IPS-18a (cell line): ENCODE data around the gene CPEB4.
A peak's percentile ranks its signal among the peaks of the same experiment; 100 is the strongest.

Experiments used
- H3K27ac ChIP-seq: one replicate; pipeline ENCODE4 v1.5.1; 2013; ENCODE audit warnings: low read length
- H3K27me3 ChIP-seq: one replicate; pipeline ENCODE4 v1.6.1; 2013; ENCODE audit warnings: mild to moderate bottlenecking, low read length; ENCODE audit not compliant: control insufficient read depth, insufficient read depth
- H3K36me3 ChIP-seq: one replicate; pipeline ENCODE4 v1.6.1; 2013; ENCODE audit warnings: low read depth, low read length; ENCODE audit not compliant: control insufficient read depth
- H3K4me1 ChIP-seq: one replicate; pipeline ENCODE4 v1.6.1; 2013; ENCODE audit warnings: low read depth, low read length; ENCODE audit not compliant: control insufficient read depth
- H3K4me3 ChIP-seq: one replicate; pipeline ENCODE4 v1.5.1; 2013; ENCODE audit warnings: low read length
- H3K9ac ChIP-seq: one replicate; pipeline ENCODE4 v1.6.1; 2013; ENCODE audit warnings: mild to moderate bottlenecking, low read length, moderate library complexity
- H3K9me3 ChIP-seq: one replicate; pipeline ENCODE4 v1.6.1; 2013; ENCODE audit warnings: low read depth, low read length; ENCODE audit not compliant: control insufficient read depth

CPEB4 gene

GRCh38 chr5:173909199-173909598, 21.1 kb downstream of the CPEB4 start:
- Histone ChIP-seq H3K4me3 (no peak overlapping the region), H3K36me3 (no peaks in the 10 kb centered on the region), H3K27ac (no peak overlapping the region), H3K9ac (no peak overlapping the region), H3K27me3 (no peaks in the 10 kb centered on the region), H3K9me3 (no peaks in the 10 kb centered on the region), H3K4me1 (peaks cover 5% of the 10 kb centered on the region)

GRCh38 chr5:173910215-173910614, 22.1 kb downstream of the CPEB4 start:
- H3K27ac ChIP-seq = no peak overlapping the region
- H3K4me3 ChIP-seq = no peak overlapping the region
- H3K27me3 ChIP-seq = no peaks in the 10 kb centered on the region
- H3K9ac ChIP-seq = no peak overlapping the region
- peaks cover 9% of the 10 kb centered on the region for H3K4me1 ChIP-seq
- H3K36me3 ChIP-seq = no peaks in the 10 kb centered on the region
- H3K9me3 ChIP-seq = no peaks in the 10 kb centered on the region

- Histone ChIP-seq H3K27me3 (no peaks in the 10 kb centered on the region), H3K4me1 (peaks cover 22% of the 10 kb centered on the region), H3K9ac (no peak overlapping the region), H3K4me3 (no peak overlapping the region), H3K9me3 (no peaks in the 10 kb centered on the region), H3K27ac (no peak overlapping the region), H3K36me3 (no peaks in the 10 kb centered on the region)
Observed at GRCh38 chr5:173911623-173912022, 23.5 kb downstream of the CPEB4 start.

- H3K9me3 ChIP-seq = no peaks in the 10 kb centered on the region
- no peak overlapping the region for H3K9ac ChIP-seq
- peak overlapping the region; percentile 34 for H3K27ac ChIP-seq
- no peaks in the 10 kb centered on the region for H3K27me3 ChIP-seq
- H3K4me1 ChIP-seq = peaks cover 35% of the 10 kb centered on the region
- no peak overlapping the region for H3K4me3 ChIP-seq
- H3K36me3 ChIP-seq = no peaks in the 10 kb centered on the region
Observed at GRCh38 chr5:173913686-173914321, 25.7 kb downstream of the CPEB4 start.

GRCh38 chr5:173915310-173916014, 27.3 kb downstream of the CPEB4 start:
- Histone ChIP-seq H3K36me3 (no peaks in the 10 kb centered on the region), H3K27me3 (no peaks in the 10 kb centered on the region), H3K27ac (peak overlapping the region; percentile 43), H3K4me3 (no peak overlapping the region), H3K9me3 (no peaks in the 10 kb centered on the region), H3K9ac (no peak overlapping the region), H3K4me1 (peaks cover 44% of the 10 kb centered on the region)

- Histone ChIP-seq H3K27me3 (no peaks in the 10 kb centered on the region), H3K9me3 (no peaks in the 10 kb centered on the region), H3K4me3 (peak overlapping the region; percentile 4), H3K27ac (no peak overlapping the region), H3K36me3 (no peaks in the 10 kb centered on the region), H3K9ac (no peak overlapping the region), H3K4me1 (peaks cover 47% of the 10 kb centered on the region)
Observed at GRCh38 chr5:173916233-173916632, 28.1 kb downstream of the CPEB4 start.

GRCh38 chr5:173917788-173918786, 29.9 kb downstream of the CPEB4 start:
- Histone ChIP-seq H3K9ac (peak overlapping the region; percentile 85), H3K9me3 (no peaks in the 10 kb centered on the region), H3K4me3 (peak overlapping the region; percentile 76), H3K36me3 (no peaks in the 10 kb centered on the region), H3K27ac (peak overlapping the region; percentile 98), H3K4me1 (peaks cover 47% of the 10 kb centered on the region), H3K27me3 (no peaks in the 10 kb centered on the region)

GRCh38 chr5:173919443-173919842, 31.3 kb downstream of the CPEB4 start:
- Histone ChIP-seq H3K27me3 (no peaks in the 10 kb centered on the region), H3K27ac (no peak overlapping the region), H3K36me3 (no peaks in the 10 kb centered on the region), H3K4me3 (peak overlapping the region; percentile 76), H3K9me3 (no peaks in the 10 kb centered on the region), H3K9ac (peak overlapping the region; percentile 85), H3K4me1 (peaks cover 57% of the 10 kb centered on the region)

GRCh38 chr5:173920024-173920753, 32.0 kb downstream of the CPEB4 start:
- no peaks in the 10 kb centered on the region for H3K27me3 ChIP-seq
- H3K9me3 ChIP-seq = no peaks in the 10 kb centered on the region
- peaks cover 60% of the 10 kb centered on the region for H3K4me1 ChIP-seq
- H3K4me3 ChIP-seq = no peak overlapping the region
- H3K36me3 ChIP-seq = no peaks in the 10 kb centered on the region
- no peak overlapping the region for H3K9ac ChIP-seq
- no peak overlapping the region for H3K27ac ChIP-seq

GRCh38 chr5:173920866-173921555, 32.9 kb downstream of the CPEB4 start:
- no peak overlapping the region for H3K4me3 ChIP-seq
- no peak overlapping the region for H3K27ac ChIP-seq
- peaks cover 53% of the 10 kb centered on the region for H3K4me1 ChIP-seq

More at GRCh38 chr5:173920866-173921555, 32.9 kb downstream of the CPEB4 start:
- H3K27me3 ChIP-seq = no peaks in the 10 kb centered on the region
- H3K9me3 ChIP-seq = no peaks in the 10 kb centered on the region
- no peaks in the 10 kb centered on the region for H3K36me3 ChIP-seq
- no peak overlapping the region for H3K9ac ChIP-seq
